ENCODE measurements around the gene EBF4. TPM values are rescaled to one million over a fixed set of nuclear protein-coding genes. Genes with fewer than 3 reads are reported as not detected.
"Not testable (repeated sequence)": the region's sequence is repeated elsewhere in the genome, so short reads cannot be mapped to it uniquely, and the experiment has no call there.

Gene EBF4
- polyA plus RNA-seq, 1 donor: 31.4 TPM

DNA sequence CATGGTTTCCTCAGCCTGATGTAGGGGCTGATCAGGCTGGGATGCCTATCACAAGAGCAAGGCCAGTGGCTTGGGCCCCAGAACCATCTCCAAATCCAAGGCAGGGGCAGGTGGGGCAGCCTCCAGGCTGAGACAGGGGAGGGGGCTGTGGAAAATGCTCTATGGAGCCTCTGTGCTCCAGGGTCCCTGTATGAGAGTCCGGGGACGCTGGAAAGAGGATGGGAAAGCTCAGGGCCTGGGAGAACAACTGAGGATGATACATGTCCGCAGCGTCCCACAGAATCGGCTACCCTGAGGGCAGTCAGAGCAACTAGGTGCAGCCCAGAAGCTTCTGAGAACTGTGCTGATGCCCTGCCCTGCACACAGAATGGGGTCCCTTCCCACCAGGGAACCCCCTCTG, 64.4 kb downstream of the EBF4 start:
- DNase-seq: no peak

DNA sequence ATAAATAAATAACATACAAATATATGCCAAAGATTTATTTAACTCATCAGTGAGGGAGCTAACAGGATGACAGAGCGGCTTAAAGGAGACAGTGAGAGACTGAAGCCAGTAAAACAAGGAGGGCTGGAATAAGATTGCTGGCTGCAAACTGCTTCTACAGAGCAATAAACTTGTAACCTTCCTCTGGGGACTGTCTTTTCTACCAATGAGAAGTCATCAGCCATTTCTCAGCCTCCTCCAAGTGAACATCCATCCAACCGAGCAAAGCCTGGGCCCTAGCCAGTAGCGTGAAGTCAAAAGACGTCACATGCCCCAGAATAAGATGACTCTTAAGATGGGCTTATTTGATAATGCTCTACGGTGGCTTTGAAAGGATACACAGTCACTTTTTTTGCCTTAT, 65.4 kb downstream of the EBF4 start:
- DNase-seq: no peak

DNA sequence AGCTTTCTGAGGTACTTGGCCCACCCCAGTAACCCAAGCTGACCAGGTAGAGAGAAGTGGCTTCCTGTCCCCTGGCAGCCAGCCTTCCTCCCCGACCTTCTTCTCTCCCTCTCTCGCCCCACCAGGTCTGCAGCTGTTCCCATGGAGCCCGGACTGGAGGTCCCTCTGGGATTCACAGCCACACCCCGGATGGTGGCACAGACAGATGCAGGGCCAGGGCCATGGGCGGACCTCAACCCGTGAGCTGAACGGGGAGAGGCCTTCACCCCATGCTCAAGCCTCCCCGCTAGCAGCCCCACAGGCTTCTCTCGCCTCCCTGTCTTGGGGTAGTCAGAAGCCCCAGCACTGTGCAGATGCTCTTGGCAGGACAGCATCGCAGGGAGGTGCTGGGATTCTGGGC, 66.6 kb downstream of the EBF4 start:
- no peak for DNase-seq

DNA sequence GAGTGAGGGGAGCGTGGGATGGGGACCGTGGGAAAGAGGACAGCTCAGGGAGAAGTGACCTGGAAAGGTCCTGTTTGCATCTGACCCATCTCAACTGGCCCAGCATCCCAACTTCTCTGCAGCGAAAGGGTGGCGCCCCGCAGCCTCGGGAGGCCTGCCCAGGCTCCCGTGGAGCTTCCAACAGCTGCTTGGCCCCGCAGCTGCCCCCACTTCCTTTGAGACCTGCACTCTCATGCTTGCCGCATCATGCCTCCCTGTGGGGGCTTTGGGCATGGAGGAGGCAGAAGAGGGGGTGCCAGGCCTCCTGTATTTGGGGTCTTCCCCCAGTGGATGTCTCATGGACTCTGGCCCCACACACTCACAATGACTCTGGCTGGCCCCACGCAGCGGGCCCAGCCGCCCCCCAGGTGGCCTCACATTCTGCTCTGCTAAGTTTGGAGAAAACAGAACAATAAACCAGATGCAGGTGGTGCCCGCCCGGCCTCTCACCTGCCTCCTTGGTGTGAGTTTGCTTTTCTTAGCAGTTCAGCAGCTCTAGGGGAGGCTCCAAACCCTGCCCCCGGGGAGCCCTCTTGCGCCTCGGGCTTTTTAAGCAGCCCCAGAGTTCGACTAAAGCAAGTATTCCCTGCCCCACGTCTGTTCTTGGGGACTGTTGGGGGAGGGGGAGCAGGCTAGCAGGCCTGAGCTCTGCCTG, 67.2 kb downstream of the EBF4 start:
- DNase-seq: no peak

DNA sequence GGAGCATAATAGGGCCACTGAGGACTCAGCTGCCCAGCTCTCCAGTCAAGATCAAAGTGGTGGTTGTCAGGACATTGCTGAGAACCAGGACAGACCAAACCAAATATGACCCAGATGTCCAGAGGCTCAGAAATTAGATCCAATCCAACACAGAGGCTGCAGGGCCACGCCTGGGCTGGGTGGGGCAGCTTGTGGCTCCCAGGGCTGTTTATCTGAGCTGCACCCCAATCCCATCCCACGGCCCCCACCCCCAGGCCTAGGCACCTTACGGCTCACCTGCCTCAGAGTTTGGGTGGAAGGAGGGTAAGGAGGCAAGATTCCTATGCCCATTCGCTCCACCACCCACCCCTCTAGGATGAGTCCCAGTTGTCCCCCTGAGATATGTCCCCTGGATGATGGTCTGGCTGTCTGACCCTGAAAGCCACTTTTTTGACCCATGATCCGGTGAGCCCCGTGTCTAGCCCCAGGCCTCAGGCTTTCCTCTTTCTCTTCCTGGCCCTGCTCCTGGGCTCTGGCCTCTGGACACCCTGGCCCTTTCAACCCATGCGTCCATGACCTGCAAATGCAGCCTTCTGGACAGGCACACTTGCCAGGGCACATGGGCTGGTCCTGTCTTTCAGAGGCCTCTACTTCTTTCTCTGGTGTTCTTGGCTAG, 67.8 kb downstream of the EBF4 start:
- no peak for DNase-seq

DNA sequence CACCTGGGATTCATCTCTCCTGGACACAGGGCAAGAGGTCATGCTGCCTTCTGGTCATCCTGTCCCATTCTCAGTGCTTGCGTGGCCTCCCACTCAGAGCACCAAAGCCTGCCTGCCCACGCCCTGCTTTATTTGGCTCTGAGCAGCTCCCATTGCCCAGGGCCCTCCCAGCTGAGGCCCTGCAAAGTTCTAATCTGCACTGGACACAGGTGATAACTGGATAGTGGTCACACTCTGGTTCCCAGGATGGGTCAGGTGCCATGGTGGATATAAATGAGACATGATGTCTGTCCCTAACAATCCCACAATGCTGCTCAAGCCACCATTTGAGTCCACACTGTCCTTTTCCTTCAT, 68.3 kb downstream of the EBF4 start:
- DNase-seq: no peak

DNA sequence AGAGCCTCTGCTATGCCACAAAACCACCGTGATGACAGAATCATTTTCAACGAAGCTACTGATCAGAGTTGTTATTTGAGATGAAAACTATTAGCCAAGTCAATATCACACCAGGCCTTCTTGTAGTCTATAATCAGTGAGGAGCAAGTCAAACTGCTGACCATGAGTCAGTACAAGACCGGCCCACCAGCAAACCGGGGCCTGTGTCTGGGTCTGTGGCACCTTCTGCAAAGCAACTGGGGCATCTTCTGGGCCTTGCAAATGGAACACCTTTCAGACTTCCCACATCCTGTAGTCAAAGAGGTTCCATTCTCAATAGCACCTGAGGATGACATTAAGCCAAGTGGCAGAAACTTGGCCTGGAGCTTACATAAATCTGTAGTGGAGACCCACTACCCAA, 69.3 kb downstream of the EBF4 start:
- no peak for DNase-seq

DNA sequence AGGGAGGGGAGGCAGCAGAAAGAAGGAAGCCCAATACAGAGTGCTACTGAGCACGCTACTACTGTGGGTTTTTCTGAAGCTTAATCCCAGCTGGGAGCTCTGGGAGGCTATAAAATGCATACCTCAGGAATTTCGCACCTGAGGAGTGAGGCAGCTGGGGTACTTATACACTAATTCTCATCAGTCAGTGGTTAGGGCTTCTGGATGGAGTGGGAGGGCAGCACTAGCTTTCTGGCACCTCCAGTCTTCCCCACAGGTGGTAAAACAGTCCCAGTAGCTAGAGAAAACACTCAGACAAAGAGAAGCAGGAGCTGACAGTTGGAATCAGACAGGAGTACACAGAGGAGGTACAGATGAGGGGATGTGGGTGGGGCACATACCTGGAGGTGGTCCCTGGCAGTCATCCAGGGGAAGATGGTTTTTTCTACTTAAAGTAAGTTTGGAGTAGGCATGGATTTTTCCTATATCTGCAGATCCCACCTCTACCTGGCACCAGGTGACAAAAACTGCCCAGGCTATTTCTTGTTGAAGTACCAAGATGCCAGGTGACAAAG, 70.1 kb downstream of the EBF4 start:
- DNase-seq: no peak

DNA sequence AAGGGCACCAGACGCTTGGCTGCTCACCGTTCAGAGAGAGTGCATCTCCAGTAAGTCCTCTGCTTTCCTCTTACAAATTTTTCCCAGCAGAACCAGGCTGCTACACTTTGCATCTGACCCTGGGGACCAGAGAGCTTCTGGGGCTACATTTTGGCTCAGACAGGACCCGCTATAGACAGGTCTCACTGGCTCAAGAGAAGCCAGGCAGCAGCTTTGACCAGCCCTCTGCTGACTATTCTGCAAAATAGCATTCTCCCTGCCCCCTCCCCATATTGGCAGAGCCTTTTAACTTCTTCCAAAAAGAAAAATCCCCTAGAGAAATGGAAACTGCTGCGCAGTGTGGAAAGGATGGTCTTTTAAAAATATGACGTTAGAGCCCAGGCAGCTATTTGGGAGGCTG, 70.6 kb downstream of the EBF4 start:
- no peak for DNase-seq

DNA sequence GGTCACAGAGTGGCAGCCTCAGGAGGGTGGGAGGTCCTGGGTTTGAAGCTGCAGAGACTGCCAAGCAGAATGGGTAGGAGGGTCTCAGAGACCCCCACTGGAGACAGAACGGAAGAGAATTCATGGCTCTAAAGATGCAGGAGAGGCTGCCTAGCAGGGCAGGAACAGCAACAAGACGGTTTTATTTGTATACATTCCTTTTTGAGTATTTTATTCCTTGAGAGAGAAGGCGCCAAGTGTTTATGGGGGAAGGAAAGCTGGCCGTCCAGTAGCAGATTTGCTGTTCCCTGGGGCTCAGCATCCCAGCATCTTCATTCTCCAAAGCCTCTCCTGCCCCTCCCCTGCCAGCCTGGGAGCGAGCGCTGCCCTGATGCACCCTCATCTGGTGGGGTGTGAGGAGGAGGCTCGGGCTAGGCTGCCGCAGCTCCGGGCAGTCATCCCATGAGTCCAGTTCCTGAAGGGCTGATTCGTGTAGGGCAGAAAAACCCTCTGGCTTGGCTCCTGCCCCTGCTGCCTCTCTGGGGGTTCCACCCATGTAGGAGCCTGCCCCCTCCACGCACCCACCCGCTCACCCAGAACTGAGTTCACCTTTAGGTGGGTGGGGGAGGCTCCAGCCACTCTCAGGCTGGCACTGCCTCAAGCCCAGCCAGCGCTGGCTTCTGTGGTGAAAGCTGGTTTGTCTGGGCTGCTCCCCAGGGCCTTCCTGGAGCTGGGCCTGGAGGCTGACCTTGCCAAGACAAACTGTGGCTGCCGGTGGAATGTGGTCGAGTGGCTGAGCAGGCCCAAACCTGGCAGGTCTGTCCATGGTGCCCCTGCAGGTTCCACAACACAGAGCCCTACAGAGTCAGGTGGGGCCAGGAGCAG, 75.4 kb downstream of the EBF4 start:
- DNase-seq: no peak

DNA sequence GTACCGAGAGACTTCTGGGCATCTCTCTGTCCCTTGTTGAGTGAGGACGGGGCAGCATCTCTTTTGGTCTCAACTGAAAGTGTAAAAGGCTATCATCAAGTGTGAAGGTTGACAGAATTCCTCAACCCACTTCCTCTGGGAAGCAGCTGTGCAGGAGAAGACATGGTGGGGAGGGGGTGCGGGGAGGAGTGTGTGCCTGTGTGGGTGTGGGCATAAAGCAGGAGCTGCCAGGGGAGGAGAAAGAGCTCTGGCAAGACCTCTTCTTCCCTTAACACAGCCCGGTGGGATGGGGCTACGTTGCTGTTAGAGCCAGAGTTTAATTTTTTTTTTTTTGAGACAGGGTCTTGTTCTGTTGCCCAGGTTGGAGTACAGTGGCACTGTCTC, 76.0 kb downstream of the EBF4 start:
- DNase-seq: no peak

DNA sequence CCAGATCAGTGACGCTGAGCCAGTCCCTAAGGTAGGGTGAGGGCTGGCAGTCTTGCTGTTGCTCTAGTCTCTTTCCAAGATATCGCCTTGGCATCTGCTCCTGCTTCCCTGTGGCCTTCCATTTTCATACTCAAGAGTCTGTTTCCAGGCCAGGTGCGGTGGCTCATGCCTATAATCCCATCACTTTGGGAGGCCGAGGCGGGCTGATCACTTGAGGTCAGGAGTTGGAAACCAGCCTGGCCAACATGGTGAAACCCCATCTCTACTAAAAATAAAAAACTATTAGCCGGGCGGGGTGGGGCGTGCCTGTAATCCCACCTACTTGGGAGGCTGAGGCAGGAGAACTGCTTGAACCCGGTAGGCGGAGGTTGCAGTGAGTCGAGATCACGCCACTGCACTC, 77.5 kb downstream of the EBF4 start:
- DNase-seq: not testable (repeated sequence)

DNA sequence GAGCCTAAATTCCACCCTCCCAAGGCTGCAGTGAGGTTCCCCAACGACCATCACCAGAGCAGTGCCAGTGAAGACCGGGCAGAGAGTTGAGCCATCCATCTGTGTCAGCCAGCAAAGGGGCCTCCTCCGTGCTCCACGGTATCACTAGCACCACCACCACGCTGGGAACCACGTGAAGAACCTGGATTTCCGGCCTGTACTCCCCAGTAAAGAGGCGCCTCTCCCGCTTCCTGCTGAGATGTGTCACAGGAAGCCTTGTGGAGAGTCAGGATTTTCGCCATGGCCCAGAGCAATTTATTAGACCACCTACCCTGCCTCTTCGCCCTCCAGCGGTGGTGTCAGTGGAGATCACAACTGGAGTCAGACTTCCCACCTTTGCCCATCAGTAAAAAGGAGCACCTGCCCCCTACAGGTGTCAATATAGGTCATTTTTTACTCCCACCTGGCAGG, 79.1 kb downstream of the EBF4 start:
- no peak for DNase-seq

DNA sequence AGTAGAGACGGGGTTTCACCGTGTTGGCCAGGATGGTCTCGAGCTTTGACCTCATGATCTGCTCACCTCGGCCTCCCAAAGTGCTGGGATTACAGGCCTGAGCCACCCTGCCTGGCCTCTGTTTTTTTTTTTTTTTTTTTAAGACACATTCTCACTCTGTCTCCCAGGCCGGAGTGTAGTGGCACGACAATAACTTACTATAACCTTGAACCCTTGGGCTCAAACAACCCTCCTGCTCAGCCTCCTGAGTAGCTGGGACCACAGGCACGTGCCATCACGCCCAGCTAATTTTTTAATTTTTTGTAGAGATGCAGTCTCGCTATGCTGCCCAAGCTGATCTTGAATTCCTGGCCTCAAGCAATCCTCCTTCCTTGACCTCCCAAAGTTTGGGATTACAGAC, 81.2 kb downstream of the EBF4 start:
- no peak for DNase-seq

DNA sequence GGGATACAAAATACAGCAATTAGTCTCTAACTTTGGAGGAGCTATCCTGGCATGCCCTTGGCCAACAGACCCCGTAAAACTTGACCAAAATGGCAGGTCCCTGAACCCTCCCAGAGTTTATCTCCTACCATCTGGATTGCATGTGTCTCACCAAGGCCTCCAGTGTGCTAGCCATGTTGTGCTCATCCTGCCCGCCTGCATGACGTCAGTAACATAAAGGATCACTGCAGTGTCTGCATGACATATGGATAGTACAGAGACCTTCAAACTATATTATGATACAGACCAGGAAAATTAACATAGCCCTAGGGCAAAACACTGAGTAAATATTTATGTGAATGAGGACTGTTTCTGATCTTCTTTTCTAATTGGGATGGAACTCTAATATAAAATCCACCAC, 82.6 kb downstream of the EBF4 start:
- no peak for DNase-seq

DNA sequence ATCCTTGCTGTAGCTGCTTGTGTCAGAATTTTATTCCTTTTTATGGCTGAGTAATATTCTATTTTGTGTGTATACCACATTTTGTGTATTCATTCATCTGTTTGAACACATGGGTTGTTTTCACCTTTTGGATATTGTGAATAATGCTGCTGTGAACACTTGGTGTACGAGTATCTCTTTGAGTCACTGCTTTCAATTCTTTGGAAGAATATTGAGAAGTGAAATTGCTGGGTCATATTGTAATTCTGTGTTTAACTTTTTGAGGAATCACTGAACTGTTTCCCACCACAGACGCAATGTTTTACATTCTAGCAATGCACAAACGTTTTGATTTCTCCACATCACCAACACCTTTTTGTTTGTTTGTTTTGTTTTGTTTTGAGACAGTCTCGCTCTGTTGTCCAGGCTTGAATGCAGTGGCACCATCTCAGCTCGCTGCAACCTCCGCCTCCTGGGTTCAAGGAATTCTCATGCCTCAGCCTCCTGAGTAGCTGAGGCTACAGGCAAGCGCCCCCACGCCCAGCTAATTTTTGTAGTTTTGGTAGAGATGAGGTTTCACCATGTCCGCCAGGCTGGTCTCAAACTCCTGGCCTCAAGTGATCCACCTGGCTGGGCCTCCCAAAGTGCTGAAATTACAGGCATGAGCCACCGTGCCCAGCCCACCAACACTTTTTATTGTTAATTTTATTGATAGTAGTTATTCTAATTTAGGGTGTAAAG, 86.2 kb downstream of the EBF4 start:
- no peak for DNase-seq

DNA sequence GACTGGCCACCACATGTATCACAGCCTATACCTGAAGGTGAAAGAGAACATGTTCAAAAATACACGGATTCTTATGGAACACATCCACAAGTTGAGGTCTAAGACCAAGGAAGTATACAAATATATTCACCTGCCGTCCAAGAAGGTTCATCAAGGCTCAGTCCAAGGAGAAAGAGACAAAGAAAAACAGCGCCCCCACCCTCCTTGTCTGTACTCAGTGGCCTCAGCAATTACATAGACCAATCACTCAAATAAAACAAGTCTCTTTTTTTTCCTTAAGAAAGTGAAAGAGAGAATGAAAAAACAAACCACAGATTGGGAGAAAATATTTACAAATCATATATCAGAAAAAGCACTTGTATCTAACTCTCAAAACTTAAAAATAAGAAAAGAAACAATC, 88.4 kb downstream of the EBF4 start:
- DNase-seq: no peak

DNA sequence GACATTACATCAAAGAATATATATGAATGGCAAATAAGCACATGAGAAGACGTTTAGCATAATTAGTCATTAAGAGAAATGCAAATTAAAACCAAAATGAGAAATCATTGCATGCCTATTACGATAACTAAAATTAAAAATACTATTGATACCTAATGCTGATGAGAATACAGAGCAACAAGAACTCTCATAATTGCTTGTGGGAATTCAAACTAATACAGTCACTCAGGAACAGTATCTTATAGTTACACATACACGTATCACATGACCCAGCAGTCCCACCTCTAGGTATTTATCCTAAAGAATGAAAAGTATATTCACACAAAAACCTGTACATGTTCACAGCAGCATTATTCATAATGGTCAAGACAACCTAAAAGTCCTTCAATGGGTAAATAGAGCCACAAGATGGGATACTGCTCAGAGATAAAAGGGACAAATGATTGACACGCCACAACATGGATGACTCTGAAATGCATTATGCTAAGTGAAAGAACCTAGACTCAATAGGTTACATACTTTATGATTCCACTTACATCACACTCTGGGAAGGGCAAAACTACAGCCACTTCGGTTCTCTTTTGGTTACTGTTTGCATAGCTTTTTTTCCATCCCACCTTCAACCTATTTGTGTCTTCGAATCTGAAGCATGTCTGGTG, 91.5 kb downstream of the EBF4 start:
- DNase-seq: no peak

DNA sequence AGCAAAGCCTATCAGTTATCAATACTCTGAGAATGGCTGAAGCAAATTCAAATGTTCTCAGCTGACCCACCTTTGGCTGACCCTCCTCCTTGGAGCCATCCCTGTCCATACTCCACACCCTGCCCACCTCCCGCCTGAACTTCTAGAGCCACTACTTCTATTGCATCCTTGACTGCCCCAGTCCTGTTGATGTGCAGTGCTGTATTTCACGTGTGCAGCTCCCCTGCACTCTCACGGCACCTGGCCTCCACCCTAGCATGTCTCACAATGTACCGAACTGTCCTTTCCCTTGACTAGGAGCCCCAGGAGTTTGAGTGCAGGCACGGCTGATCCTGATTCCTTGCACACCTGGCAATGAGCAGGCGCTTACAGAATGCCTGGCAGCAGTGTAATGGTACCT, 100.9 kb downstream of the EBF4 start:
- DNase-seq: no peak

DNA sequence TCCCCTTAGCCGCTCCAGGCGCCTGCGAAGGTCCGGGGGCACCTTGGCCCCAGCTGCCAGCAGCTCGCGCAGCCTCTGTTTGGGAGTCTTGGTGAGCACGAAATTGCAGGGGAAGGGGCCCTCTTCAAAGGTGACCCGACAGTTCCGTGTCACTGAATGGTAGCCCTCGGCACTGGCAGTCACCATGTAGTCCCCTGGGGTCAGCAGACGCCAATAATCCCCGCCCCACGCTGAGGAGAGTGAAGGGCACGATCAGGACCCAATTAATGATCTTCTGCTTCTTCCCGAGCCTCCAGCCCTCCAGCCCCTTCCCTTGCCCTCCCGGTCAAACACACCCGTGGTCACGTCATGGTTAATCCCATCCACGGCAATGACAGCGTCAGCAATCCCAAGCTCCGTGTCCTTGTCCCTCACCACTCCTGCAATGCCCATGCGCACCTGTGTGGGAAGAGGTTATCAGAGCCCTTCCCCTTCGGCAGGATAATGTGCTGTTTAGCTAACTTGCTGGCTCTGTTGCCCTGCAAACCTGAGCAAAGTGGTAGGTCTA, 101.7 kb downstream of the EBF4 start:
- no peak for DNase-seq

DNA sequence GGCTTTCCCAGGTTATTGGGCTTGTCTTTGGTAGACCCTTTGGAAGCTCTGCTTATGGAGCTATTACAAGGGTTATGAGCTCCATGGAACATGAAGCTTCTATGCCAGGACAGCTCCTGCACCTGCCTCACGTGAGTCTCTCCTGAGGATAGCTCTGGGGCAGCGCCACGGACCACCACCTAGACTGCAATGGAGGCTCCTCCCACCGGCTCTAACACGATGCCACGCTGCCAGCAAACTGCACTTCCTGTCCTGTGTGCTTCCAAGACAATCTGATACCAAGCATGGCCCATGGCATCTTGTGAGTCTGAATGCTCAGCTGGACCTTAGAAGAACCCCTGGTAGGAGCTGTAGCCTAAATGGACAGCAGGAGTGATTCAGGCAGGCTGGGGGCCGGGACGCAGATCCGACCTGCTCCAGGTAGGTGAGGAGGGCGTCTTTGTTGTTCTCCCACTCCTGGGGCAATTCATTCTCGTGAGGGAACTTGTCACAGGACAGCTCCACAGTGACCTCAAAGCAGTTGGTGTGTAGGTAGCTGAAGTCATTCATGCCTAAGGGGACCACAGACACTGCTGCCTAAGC, 102.4 kb downstream of the EBF4 start:
- DNase-seq: no peak

All from left kidney (tissue), 2 donors.